ENCODE measurements around the gene RIMS4.

DNA sequence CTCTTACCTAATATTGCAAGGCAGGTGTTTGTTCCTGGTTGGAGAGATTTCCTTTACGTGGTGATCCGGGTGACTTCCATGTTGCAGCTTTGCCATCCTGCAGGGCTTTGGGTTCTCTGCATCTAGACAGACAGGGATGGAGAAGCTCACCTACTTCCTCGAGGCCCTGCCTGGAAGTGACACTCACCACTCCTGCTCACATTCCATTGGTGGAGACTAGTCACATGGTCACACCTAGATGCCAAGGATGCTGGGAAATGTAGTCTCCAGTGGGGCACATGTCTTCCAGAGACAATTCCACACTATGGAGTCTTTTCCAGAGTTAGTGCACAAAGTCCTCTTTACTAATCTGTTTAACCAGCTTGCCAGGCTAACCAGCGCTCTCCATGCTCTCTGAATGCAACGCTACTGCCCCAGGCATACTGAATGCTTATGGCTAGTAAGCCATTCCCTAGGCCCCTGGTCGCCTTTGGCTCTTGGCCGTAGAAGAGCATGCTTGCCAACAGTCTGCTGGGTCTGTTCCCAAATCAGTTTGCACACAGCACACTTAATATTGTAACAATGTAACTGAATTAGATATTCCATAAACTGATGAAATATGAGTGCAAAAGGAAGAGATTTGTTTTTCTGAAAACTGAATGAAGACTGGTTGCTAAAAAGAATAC, 71.4 kb downstream of the RIMS4 start:
- TF ChIP-seq EZH2 (IDR thresholded peaks at IDR 0.05) (no peak), POLR2AphosphoS5 (IDR thresholded peaks at IDR 0.05; ENCODE audit: borderline replicate concordance, low read depth, low read length) (no peak), FOXP2 (optimal IDR thresholded peaks at IDR 0.05; ENCODE audit: control extremely low read depth, extremely low read length, insufficient read depth) (no peak)
